GM21786 (cell line): ENCODE results near the gene CHRNA7.
"Not testable (repeated sequence)": the region's sequence is repeated elsewhere in the genome, so short reads cannot be mapped to it uniquely, and the experiment has no call there.

Experiments
- ATAC-seq: cut with Tn5 transposase; IDR thresholded peaks from one replicate; pipeline ENCODE4 v1.9.1; 2021; ENCODE audit not compliant: unreplicated experiment

The CHRNA7 gene

GRCh38 chr15:32166270-32166669, 136.0 kb downstream of the CHRNA7 start:
- not testable (repeated sequence) for ATAC-seq

DNA sequence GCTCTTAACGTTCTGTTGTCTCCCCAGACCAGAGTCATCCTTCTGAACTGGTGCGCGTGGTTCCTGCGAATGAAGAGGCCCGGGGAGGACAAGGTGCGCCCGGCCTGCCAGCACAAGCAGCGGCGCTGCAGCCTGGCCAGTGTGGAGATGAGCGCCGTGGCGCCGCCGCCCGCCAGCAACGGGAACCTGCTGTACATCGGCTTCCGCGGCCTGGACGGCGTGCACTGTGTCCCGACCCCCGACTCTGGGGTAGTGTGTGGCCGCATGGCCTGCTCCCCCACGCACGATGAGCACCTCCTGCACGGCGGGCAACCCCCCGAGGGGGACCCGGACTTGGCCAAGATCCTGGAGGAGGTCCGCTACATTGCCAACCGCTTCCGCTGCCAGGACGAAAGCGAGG, 137.6 kb downstream of the CHRNA7 start:
- ATAC-seq = not testable (repeated sequence)

GRCh38 chr15:32180579-32180978, 150.3 kb downstream of the CHRNA7 start:
- ATAC-seq = not testable (repeated sequence)

DNA sequence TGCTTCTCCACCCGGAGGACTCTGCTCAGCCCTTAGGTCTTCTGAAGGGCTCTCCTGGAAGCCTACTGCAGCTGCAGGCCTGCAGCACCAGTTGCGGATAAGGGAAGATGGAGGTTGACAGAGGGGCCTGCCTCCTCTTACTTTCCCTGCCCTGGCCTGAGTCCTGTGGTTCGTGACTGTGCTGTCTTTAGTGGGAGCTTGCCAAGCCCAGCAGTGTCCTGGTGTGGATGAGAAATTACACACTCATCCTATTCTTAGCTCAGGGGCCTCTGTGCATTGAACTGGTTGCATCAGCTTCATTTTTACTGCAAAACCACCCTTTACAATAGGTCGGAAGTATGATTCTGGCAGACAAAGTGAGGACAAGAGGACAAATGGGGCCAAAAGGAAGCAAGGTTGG, 163.5 kb downstream of the CHRNA7 start:
- not testable (repeated sequence) for ATAC-seq

DNA sequence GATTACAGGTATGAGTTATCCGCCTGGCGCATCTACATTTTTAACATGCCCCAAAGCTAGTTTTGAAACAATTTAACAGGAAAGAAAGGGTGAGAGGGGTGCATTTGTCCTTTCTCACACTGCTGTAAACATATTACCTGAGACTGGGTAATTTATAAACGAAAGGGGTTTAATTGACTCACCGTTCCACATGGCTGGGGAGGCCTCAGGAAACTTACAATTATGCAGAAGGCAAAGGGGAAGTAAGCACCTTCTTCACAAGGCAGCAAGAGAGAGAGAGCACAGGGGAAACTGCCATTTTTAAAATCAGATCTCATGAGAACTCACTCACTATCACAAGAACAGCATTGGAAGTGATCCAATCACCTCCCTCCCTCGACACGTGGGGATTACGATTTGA, 165.9 kb downstream of the CHRNA7 start:
- ATAC-seq = not testable (repeated sequence)

DNA sequence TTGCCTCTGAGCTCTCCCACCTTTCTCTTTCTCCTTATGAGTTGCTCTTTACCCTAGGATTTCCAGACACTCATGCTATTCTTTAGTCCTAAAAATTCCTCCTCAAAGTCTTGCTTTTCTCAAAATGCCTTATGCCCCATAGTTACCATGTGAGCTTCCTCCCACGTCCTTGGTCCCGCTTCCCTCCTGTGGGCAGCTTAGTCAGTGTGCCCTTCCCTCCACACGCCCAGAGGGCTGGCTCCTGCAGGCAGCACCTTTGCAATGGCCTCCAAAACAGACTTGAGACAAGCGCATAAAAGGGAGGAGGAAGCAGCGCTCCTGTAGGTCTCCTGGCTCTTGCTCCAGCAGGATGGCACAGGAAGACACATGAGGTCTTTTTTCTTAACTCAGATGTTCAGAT, 168.6 kb downstream of the CHRNA7 start:
- not testable (repeated sequence) for ATAC-seq

DNA sequence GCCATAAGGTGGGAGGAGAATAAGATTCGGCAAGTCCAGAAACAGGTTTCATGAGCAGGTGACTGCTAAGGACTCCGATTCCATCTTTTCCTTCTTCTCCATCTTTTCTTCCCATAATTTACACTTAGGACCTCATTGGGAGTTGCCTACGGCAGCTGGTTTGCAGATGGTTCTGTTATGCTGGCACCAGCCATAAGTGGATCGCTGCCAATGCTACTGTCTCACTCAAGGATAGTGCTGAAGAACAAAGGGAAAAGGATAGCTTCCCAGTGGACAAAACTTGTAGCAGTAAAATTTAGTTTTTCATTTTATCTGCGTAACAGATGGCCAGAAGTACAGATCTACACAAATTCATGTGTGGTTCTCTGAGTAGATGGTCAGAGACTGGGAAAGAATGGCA, 178.8 kb downstream of the CHRNA7 start:
- not testable (repeated sequence) for ATAC-seq

DNA sequence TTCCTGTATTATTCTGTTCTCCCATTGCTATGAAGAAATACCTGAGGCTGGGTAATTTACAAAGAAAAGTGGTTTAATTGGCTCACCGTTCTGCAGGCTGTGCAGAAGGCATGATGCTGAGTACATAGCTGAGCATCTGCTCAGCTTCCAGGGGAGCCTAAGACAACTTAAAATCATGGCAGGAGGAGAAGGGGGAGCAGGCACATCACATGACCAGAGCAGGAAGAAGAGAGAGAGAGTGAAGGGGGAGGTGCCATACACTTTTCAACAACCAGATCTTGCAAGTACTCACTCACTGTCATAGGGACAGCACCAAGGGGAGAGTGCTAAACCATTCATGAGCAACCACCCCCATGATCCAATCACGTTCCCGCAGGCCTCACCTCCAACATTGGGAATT, 188.4 kb downstream of the CHRNA7 start:
- ATAC-seq = no peak
